ENCODE measurements around the gene NLRP13.

- TF ChIP-seq CTCF (IDR thresholded peaks at IDR 0.05) (no peak), POLR2AphosphoS5 (IDR thresholded peaks at IDR 0.05) (no peak), POLR2A (IDR thresholded peaks at IDR 0.05; ENCODE audit: low read depth) (no peak), EP300 (IDR thresholded peaks at IDR 0.05) (no peak)
Measured at GRCh38 chr19:55907746-55908145, 24.4 kb downstream of the NLRP13 start.
